GM10847 (cell line): ENCODE measurements around the gene NR4A1.

Experiments used
- POLR2A ChIP-seq: IDR thresholded peaks from 2 replicates; pipeline ENCODE4 v1.6.1; 2011; ENCODE audit not compliant: insufficient read length; ENCODE audit errors: extremely low read depth

The NR4A1 gene

GRCh38 chr12:52027085-52027843 lies 24.0 kb upstream of the NR4A1 start:
- TF ChIP-seq POLR2A, result no peak

GRCh38 chr12:52029685-52030084 lies 21.6 kb upstream of the NR4A1 start:
- TF ChIP-seq POLR2A, result no peak

- TF ChIP-seq POLR2A, result no peak
Observed at GRCh38 chr12:52032446-52032803, 18.8 kb upstream of the NR4A1 start.

GRCh38 chr12:52032804-52033445 lies 18.3 kb upstream of the NR4A1 start:
- TF ChIP-seq POLR2A, result peak; percentile 35

- TF ChIP-seq POLR2A, result no peak
Observed at GRCh38 chr12:52033446-52034140, 17.6 kb upstream of the NR4A1 start.

GRCh38 chr12:52035190-52035589 lies 16.1 kb upstream of the NR4A1 start:
- no peak for TF ChIP-seq POLR2A

- no peak for TF ChIP-seq POLR2A
Observed at GRCh38 chr12:52035926-52036325, 15.3 kb upstream of the NR4A1 start.

- peak; percentile 31 for TF ChIP-seq POLR2A
Observed at GRCh38 chr12:52036587-52037171, 14.6 kb upstream of the NR4A1 start.

- TF ChIP-seq POLR2A, result no peak
Observed at GRCh38 chr12:52037248-52037861, 13.9 kb upstream of the NR4A1 start.

- no peak for TF ChIP-seq POLR2A
Observed at GRCh38 chr12:52038447-52038846, 12.8 kb upstream of the NR4A1 start.

GRCh38 chr12:52041035-52041434 lies 10.2 kb upstream of the NR4A1 start:
- no peak for TF ChIP-seq POLR2A

GRCh38 chr12:52041695-52042123 lies 9.5 kb upstream of the NR4A1 start:
- no peak for TF ChIP-seq POLR2A

GRCh38 chr12:52042706-52043385 lies 8.4 kb upstream of the NR4A1 start:
- no peak for TF ChIP-seq POLR2A

GRCh38 chr12:52043386-52044212 lies 7.6 kb upstream of the NR4A1 start:
- no peak for TF ChIP-seq POLR2A
